Smooth muscle cell (in vitro differentiated cells): Measurements from ENCODE around the gene ZNF841. TPM values are rescaled to one million over a fixed set of nuclear protein-coding genes. Genes with fewer than 3 reads are reported as not detected.
"Not testable (repeated sequence)": the region's sequence is repeated elsewhere in the genome, so short reads cannot be mapped to it uniquely, and the experiment has no call there.

Experiments used
- DNase-seq: peaks from one replicate; lab custom pipeline; 2025; ENCODE audit not compliant: unreplicated experiment; lab: John Stamatoyannopoulos, UW
- H2AFZ ChIP-seq: fragments of 200-600 bp; sonication (generic); 2 replicates; pipeline ENCODE4 v1.6.0; 2016; ENCODE audit warnings: antibody characterized with exemption, low read depth, mild to moderate bottlenecking
- H3F3A ChIP-seq: fragments of 200-600 bp; sonication (generic); 2 replicates; pipeline ENCODE4 v1.6.0; 2017; ENCODE audit warnings: antibody characterized with exemption, low read depth
- H3K27ac ChIP-seq: fragments of 200-600 bp; sonication (generic); 2 replicates; pipeline ENCODE4 v1.5.1; 2016; ENCODE audit warnings: low read depth, mild to moderate bottlenecking
- H3K27me3 ChIP-seq: fragments of 200-600 bp; sonication (generic); 2 replicates; pipeline ENCODE4 v1.6.1; 2016; ENCODE audit warnings: low read depth, mild to moderate bottlenecking
- H3K36me3 ChIP-seq: fragments of 200-600 bp; sonication (generic); 2 replicates; pipeline ENCODE4 v1.5.1; 2016; ENCODE audit warnings: low read depth
- H3K4me1 ChIP-seq: fragments of 200-600 bp; sonication (generic); 2 replicates; pipeline ENCODE4 v1.5.1; 2016; ENCODE audit warnings: low read depth
- H3K4me2 ChIP-seq: fragments of 200-600 bp; sonication (generic); 2 replicates; pipeline ENCODE4 v1.6.0; 2016; ENCODE audit warnings: mild to moderate bottlenecking
- H3K4me3 ChIP-seq: fragments of 200-600 bp; sonication (generic); 2 replicates; pipeline ENCODE4 v1.5.1; 2016; ENCODE audit warnings: mild to moderate bottlenecking
- H3K79me2 ChIP-seq: fragments of 200-600 bp; sonication (generic); 2 replicates; pipeline ENCODE4 v1.6.0; 2016; ENCODE audit warnings: low read depth, mild to moderate bottlenecking
- H3K9ac ChIP-seq: fragments of 200-600 bp; sonication (generic); 2 replicates; pipeline ENCODE4 v1.6.0; 2016; ENCODE audit warnings: low read depth
- H3K9me3 ChIP-seq: fragments of 200-600 bp; sonication (generic); replicated peaks from 2 replicates; pipeline ENCODE4 v1.5.1; 2016; ENCODE audit warnings: low read depth
- H4K20me1 ChIP-seq: fragments of 200-600 bp; sonication (generic); 2 replicates; pipeline ENCODE4 v1.6.0; 2016; ENCODE audit warnings: low read depth
- CTCF ChIP-seq: fragments of 200-600 bp; sonication (generic); IDR thresholded peaks from 2 replicates; pipeline ENCODE4 v1.5.1; 2017; ENCODE audit warnings: borderline replicate concordance, mild to moderate bottlenecking, antibody characterized with exemption; ENCODE audit not compliant: insufficient read depth, poor library complexity, severe bottlenecking
- WGBS: methylation state at CpG from one replicate; pipeline ENCODE4 v1.1.7; 2016; ENCODE audit warnings: low lambda C conversion rate; 5-methylcytosine and 5-hydroxymethylcytosine counted together
- polyA plus RNA-seq: library from polyadenylated mRNA; unstranded; fragments of >200 nt; fragmentation: Nextera tagmentation; extraction: Ambion mirVana; gene quantifications from 2 replicates; pipeline ENCODE4 v1.2.1, GENCODE V29; 2016
- total RNA-seq: library from RNA; depleted of rRNA; stranded (reverse); fragments of >200 nt; gene quantifications from 2 replicates; pipeline ENCODE4 v1.2.3, GENCODE V29; 2014

Gene ZNF841
- total and polyA plus RNA-seq, 2 experiments from 2014 or later = 7.9 to 50.6 TPM

GRCh38 chr19:52065399-52065798 lies 30.2 kb downstream of the ZNF841 start:
- no peak overlapping the region for H3K4me2 ChIP-seq
- peaks cover 79% of the 10 kb centered on the region for H3K9me3 ChIP-seq
- no peaks in the 10 kb centered on the region for H3F3A ChIP-seq
- H3K36me3 ChIP-seq = peaks cover 72% of the 10 kb centered on the region
- 95% methylated on average over 6 of the region's 6 CpGs for WGBS
- H3K27ac ChIP-seq = no peak overlapping the region
- no peak overlapping the region for H3K9ac ChIP-seq
- no peaks in the 10 kb centered on the region for H3K4me1 ChIP-seq
- no peak overlapping the region for H2AFZ ChIP-seq
- peak overlapping the region; percentile 15 for H3K4me3 ChIP-seq
- no peaks in the 10 kb centered on the region for H3K27me3 ChIP-seq
- H4K20me1 ChIP-seq = no peaks in the 10 kb centered on the region
- TF ChIP-seq CTCF = no peak
- DNase-seq = no peak
- peaks cover 10% of the 10 kb centered on the region for H3K79me2 ChIP-seq

- H3K36me3 ChIP-seq, H3K27me3 ChIP-seq, H3F3A ChIP-seq, DNase-seq, H3K79me2 ChIP-seq, H3K27ac ChIP-seq, H3K4me2 ChIP-seq, H2AFZ ChIP-seq, H4K20me1 ChIP-seq, H3K4me3 ChIP-seq, H3K4me1 ChIP-seq, H3K9ac ChIP-seq: not testable (repeated sequence)
- WGBS = 96% methylated on average over 3 of the region's 3 CpGs
- peaks cover 19% of the 10 kb centered on the region for H3K9me3 ChIP-seq
Measured at GRCh38 chr19:52056480-52056879, 39.1 kb downstream of the ZNF841 start.

- not testable (repeated sequence) for H4K20me1 ChIP-seq, H3K4me3 ChIP-seq, H3K9ac ChIP-seq, H3K9me3 ChIP-seq, H3K4me2 ChIP-seq, DNase-seq, H3F3A ChIP-seq, H3K4me1 ChIP-seq, H3K27me3 ChIP-seq, H3K27ac ChIP-seq, H2AFZ ChIP-seq, H3K36me3 ChIP-seq
- 43% methylated on average over 1 of the region's 1 CpG for WGBS
- H3K79me2 ChIP-seq = peaks cover 18% of the 10 kb centered on the region
Measured at GRCh38 chr19:52051736-52052135, 43.8 kb downstream of the ZNF841 start.

- Histone ChIP-seq H3K9ac (peak within 1 kb of the TSS; percentile 95), H3K27ac (peak within 1 kb of the TSS; percentile 98), H3K4me3 (peak within 1 kb of the TSS; percentile 84), H3K4me2 (peak within 1 kb of the TSS; percentile 90), H2AFZ (peak within 1 kb of the TSS; percentile 94), H4K20me1 (no peaks in the 10 kb centered on the region), H3K36me3 (peaks cover 23% of the 10 kb centered on the region), H3K79me2 (peaks cover 18% of the 10 kb centered on the region), H3K9me3 (peaks cover 4% of the 10 kb centered on the region), H3K4me1 (no peaks in the 10 kb centered on the region), H3K27me3 (no peaks in the 10 kb centered on the region), H3F3A (no peaks in the 10 kb centered on the region)
- under 1% methylated on average over 52 of the region's 60 CpGs for WGBS
- peak; percentile 62 for DNase-seq
- TF ChIP-seq CTCF = no peak
Measured at GRCh38 chr19:52048555-52049501, 46.7 kb downstream of the ZNF841 start, which contains the start of gene ZNF432. Gene ZNF432 (minus strand): TSS chr19:52048838. CDS start chr19:52046868, 1,970 bp downstream.
